IMR-90 (cell line): Measurements from ENCODE around the gene ZNF283. TPM values are rescaled to one million over a fixed set of nuclear protein-coding genes. Genes with fewer than 3 reads are reported as not detected.
A peak's percentile ranks its signal among the peaks of the same experiment; 100 is the strongest.

Source experiments
- ATAC-seq: fragments of 200-7000 bp; cut with Tn5 transposase; 2 replicates; pipeline ENCODE4 v1.9.1; 2020; ENCODE audit warnings: low read depth, mild to moderate bottlenecking, moderate library complexity
- BruUV-seq: library from RNA; stranded (reverse); fragments of 400-500 nt; replicated peaks from 2 replicates; lab custom pipeline; 2021; lab: Mats Ljungman, UMichigan
- CTCF ChIA-PET: fragments of 300-600 bp; formaldehyde crosslinking; extraction: SDS; loops from one replicate; lab custom pipeline; 2021; ENCODE audit warnings: antibody characterized with exemption; lab: Yijun Ruan, JAX
- POLR2A ChIA-PET: fragments of 300-600 bp; sonication (Branson Sonifier 250); formaldehyde crosslinking; loops from one replicate; lab custom pipeline; 2022; ENCODE audit warnings: antibody characterized with exemption; ENCODE audit not compliant: unreplicated experiment; lab: Charles Lee
- DNase-seq: peaks from one replicate; pipeline ENCODE4 v3.0.0; 2013
- H2AFZ ChIP-seq: replicated peaks from 2 replicates; pipeline ENCODE3; 2013; ENCODE audit warnings: low read length, mild to moderate bottlenecking; ENCODE audit not compliant: poor library complexity
- H2AK5ac ChIP-seq: 2 replicates; pipeline ENCODE4 v1.6.1; 2013; ENCODE audit warnings: low read depth, low read length, inconsistent platforms
- H2AK9ac ChIP-seq: replicated peaks from 2 replicates; pipeline ENCODE3; 2013; ENCODE audit warnings: mild to moderate bottlenecking, low read depth, low read length, moderate library complexity; ENCODE audit not compliant: poor library complexity
- H2BK120ac ChIP-seq: 2 replicates; pipeline ENCODE4 v1.6.1; 2013; ENCODE audit warnings: low read depth, low read length, inconsistent platforms
- H2BK15ac ChIP-seq: 3 replicates; pipeline ENCODE4 v1.6.1; 2013; ENCODE audit warnings: low read depth, low read length, inconsistent platforms
- H2BK20ac ChIP-seq: 2 replicates; pipeline ENCODE4 v1.6.1; 2013; ENCODE audit warnings: low read depth, mild to moderate bottlenecking, inconsistent platforms, low read length, moderate library complexity
- H2BK5ac ChIP-seq: 2 replicates; pipeline ENCODE4 v1.6.1; 2013; ENCODE audit warnings: mild to moderate bottlenecking, low read depth, low read length, inconsistent platforms; ENCODE audit not compliant: poor library complexity, severe bottlenecking
- H3K14ac ChIP-seq: replicated peaks from 2 replicates; pipeline ENCODE4 v1.6.1; 2013; ENCODE audit warnings: low read depth, low read length, inconsistent platforms
- H3K18ac ChIP-seq: 2 replicates; pipeline ENCODE4 v1.6.1; 2013; ENCODE audit warnings: low read depth, low read length, control low read depth
- H3K23ac ChIP-seq: 2 replicates; pipeline ENCODE4 v1.6.1; 2013; ENCODE audit warnings: low read depth, low read length, inconsistent platforms
- H3K27ac ChIP-seq: 2 replicates; pipeline ENCODE4 v1.5.1; 2013; ENCODE audit warnings: mild to moderate bottlenecking, control low read depth, low read length; ENCODE audit not compliant: insufficient read depth
- H3K27me3 ChIP-seq: 2 replicates; pipeline ENCODE4 v1.6.1; 2013; ENCODE audit warnings: low read length; ENCODE audit not compliant: control insufficient read depth, insufficient read depth
- H3K36me3 ChIP-seq: 2 replicates; pipeline ENCODE4 v1.6.1; 2013; ENCODE audit warnings: low read length, mixed read lengths; ENCODE audit not compliant: control insufficient read depth, insufficient read depth
- H3K4ac ChIP-seq: 2 replicates; pipeline ENCODE4 v1.6.1; 2013; ENCODE audit warnings: low read depth, low read length, inconsistent platforms
- H3K4me1 ChIP-seq: 2 replicates; pipeline ENCODE4 v1.6.1; 2013; ENCODE audit warnings: low read length, mixed read lengths; ENCODE audit not compliant: control insufficient read depth, insufficient read depth
- H3K4me2 ChIP-seq: 2 replicates; pipeline ENCODE4 v1.6.1; 2013; ENCODE audit warnings: low read depth, mild to moderate bottlenecking, control low read depth, low read length, moderate library complexity
- H3K4me3 ChIP-seq: 2 replicates; pipeline ENCODE4 v1.5.1; 2013; ENCODE audit warnings: low read depth, mild to moderate bottlenecking, control low read depth, low read length, moderate library complexity; ENCODE audit not compliant: insufficient read depth
- H3K56ac ChIP-seq: 2 replicates; pipeline ENCODE4 v1.6.1; 2013; ENCODE audit warnings: low read length, inconsistent platforms; ENCODE audit not compliant: insufficient read depth; ENCODE audit errors: extremely low read depth
- H3K79me1 ChIP-seq, 2 experiments: 2 replicates each; pipeline ENCODE4 v1.6.1; 2013; ENCODE audit warnings: low read length in 2 of 2, inconsistent platforms in 1 of 2, low read depth in 1 of 2
- H3K9ac ChIP-seq: 2 replicates; pipeline ENCODE4 v1.6.1; 2013; ENCODE audit warnings: low read depth, low read length, control low read depth
- H3K9me1 ChIP-seq: 2 replicates; pipeline ENCODE4 v1.6.1; 2013; ENCODE audit warnings: low read length, inconsistent platforms; ENCODE audit not compliant: insufficient read depth
- H3K9me3 ChIP-seq: 2 replicates; pipeline ENCODE4 v1.6.1; 2013; ENCODE audit warnings: low read length; ENCODE audit not compliant: control insufficient read depth, insufficient read depth
- H4K20me1 ChIP-seq: 2 replicates; pipeline ENCODE4 v1.6.1; 2013; ENCODE audit warnings: low read length, inconsistent platforms; ENCODE audit not compliant: insufficient read depth
- H4K5ac ChIP-seq: 2 replicates; pipeline ENCODE4 v1.6.1; 2013; ENCODE audit warnings: mild to moderate bottlenecking, low read depth, low read length, control low read depth
- H4K8ac ChIP-seq, 2 experiments: 2 replicates each; pipeline ENCODE4 v1.6.1; 2013; ENCODE audit warnings: low read depth in 2 of 2, low read length in 2 of 2, control low read depth in 1 of 2, inconsistent platforms in 1 of 2
- H4K91ac ChIP-seq: 2 replicates; pipeline ENCODE4 v1.6.1; 2013; ENCODE audit warnings: low read depth, low read length, inconsistent platforms; ENCODE audit not compliant: insufficient read depth
- CEBPB ChIP-seq: IDR thresholded peaks from 2 replicates; pipeline ENCODE4 v1.6.1; 2012; ENCODE audit warnings: low read depth, low read length, improper control_type of control experiment
- FOS ChIP-seq: fragments of 150-350 bp; IDR thresholded peaks from 2 replicates; pipeline ENCODE4 v1.6.1; 2016; ENCODE audit warnings: low read depth, low read length
- RFX5 ChIP-seq: IDR thresholded peaks from 2 replicates; pipeline ENCODE4 v1.8.0; 2012; ENCODE audit warnings: low read depth, mild to moderate bottlenecking, low read length, moderate library complexity
- WGBS, 2 experiments: methylation state at CpG; one replicate each; pipeline versions ENCODE4 v1.1.5 to v1.1.7; 2013; ENCODE audit warnings: missing lambda C conversion rate in 2 of 2; ENCODE audit not compliant: insufficient read length in 1 of 2; ENCODE audit errors: extremely low coverage in 2 of 2; 5-methylcytosine and 5-hydroxymethylcytosine counted together
- dilution Hi-C: fragments of 300-500 bp; cut with HindIII; formaldehyde crosslinking; loops from one replicate; pipeline ENCODE4 v1.14.3; 2018; ENCODE audit warnings: low sequenced_read_pairs; ENCODE audit not compliant: unreplicated experiment
- in situ Hi-C: fragments of 300-500 bp; cut with MboI; formaldehyde crosslinking; loops from 3 replicates; pipeline ENCODE4 v1.14.3; 2019; ENCODE audit warnings: low sequenced_read_pairs, inconsistent platforms, mixed read lengths
- intact Hi-C: fragments of 100-400 bp; cut with micrococcal nuclease; formaldehyde crosslinking; loops from 2 replicates; pipeline ENCODE4 v1.10.0; 2022
- polyA plus RNA-seq, 3 experiments: library from polyadenylated mRNA; depleted of rRNA; stranded (reverse); fragments of >200 nt; gene quantifications; 2 replicates each; pipeline ENCODE4 v1.2.3, GENCODE V29; 2012; ENCODE audit warnings: low replicate concordance in 1 of 3
- total RNA-seq: library from RNA; depleted of rRNA; stranded (reverse); fragments of >200 nt; gene quantifications from 2 replicates; pipeline ENCODE4 v1.2.3, GENCODE V29; 2012
- TF ChIP-seq, protein P1 (sequence below): conservative IDR thresholded peaks from 2 replicates; pipeline ENCODE4 v1.5.1; 2012; ENCODE audit warnings: mild to moderate bottlenecking, low read depth, low read length, improper control_type of control experiment
- TF ChIP-seq, protein P2 (sequence below): fragments of 150-350 bp; IDR thresholded peaks from 2 replicates; pipeline ENCODE4 v1.6.1; 2017; ENCODE audit warnings: mild to moderate bottlenecking, antibody characterized with exemption, low read length, low read depth

Gene ZNF283
- total and polyA plus RNA-seq, 2 of the 4 experiments (the other 2 are of a cell fraction) = 2.1 to 5.0 TPM

DNA sequence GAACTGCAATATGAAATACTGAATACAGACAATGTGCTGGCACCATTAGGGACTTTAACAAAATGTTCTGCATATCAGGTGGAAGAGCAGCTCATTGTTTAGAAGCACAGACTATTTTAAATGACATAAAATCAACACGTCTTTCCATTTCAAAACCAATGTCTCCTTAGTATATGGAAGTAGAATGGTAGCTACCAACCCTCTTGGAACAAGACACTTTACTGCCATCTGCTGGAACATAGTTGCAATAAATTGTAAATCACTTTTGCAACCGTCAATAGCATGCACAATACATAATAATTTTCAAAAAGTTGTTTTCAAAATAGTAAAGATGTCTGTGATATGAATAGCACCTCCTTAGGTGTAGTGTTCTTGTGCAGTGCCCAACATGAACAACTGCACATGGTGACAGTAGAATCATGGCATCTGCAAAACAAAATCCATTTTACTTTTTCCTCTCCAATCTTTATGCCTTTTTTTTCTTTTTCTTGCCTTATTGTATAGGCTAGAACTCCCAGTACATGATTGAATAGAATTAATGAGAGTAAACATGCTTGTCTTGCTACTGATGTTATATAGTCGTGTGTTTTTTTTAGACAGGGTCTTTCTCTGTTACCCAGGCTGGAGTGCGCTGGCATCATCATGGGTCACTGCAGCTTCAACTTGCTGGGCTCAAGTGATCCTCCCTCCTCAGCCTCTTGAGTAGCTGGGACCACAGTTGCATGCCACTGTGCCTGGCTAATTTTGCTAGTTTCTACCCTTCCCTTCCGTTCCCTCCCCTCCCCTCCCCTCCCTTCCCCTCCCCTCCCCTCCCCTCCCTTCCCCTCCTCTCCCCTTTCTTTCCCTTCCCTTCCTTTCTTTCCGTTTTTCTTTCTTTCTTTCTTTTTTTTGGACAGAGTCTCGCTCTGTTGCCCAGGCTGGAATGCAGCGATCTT lies 17.1 kb upstream of the ZNF283 start (continued):
- TF ChIP-seq, protein P1, sequence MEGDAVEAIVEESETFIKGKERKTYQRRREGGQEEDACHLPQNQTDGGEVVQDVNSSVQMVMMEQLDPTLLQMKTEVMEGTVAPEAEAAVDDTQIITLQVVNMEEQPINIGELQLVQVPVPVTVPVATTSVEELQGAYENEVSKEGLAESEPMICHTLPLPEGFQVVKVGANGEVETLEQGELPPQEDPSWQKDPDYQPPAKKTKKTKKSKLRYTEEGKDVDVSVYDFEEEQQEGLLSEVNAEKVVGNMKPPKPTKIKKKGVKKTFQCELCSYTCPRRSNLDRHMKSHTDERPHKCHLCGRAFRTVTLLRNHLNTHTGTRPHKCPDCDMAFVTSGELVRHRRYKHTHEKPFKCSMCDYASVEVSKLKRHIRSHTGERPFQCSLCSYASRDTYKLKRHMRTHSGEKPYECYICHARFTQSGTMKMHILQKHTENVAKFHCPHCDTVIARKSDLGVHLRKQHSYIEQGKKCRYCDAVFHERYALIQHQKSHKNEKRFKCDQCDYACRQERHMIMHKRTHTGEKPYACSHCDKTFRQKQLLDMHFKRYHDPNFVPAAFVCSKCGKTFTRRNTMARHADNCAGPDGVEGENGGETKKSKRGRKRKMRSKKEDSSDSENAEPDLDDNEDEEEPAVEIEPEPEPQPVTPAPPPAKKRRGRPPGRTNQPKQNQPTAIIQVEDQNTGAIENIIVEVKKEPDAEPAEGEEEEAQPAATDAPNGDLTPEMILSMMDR = peak; percentile 73
- TF ChIP-seq FOS = no peak

DNA sequence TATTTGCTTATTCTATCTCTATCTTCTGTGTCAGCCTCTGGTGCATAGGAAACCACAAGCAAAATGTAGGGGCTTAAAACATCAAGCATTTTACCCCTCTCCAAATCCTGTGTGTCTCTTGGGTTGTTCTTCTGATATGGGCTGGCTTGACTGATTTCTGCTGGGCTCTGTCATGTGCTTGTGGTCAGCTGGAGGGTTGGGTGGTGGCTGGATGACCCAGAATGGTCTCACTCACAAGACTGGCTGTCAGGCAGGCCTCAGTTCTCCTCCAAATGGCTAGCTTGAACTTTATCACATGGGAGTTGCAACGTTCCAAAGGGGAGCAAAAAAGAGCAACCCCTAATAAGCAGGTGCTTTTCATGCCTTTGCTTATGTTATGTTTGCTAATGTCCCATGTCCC lies 15.3 kb upstream of the ZNF283 start:
- Histone ChIP-seq H2BK20ac (no peak overlapping the region), H3K27me3 (peaks cover 9% of the 10 kb centered on the region), H3K79me1 (no peaks in the 10 kb centered on the region), H3K14ac (no peak overlapping the region), H2BK5ac (no peak overlapping the region), H3K9me3 (no peaks in the 10 kb centered on the region), H3K23ac (no peak overlapping the region), H4K20me1 (no peaks in the 10 kb centered on the region), H3K4ac (no peak overlapping the region), H3K4me2 (no peak overlapping the region), H3K56ac (no peak overlapping the region), H3K9ac (no peak overlapping the region), H2AK9ac (no peak overlapping the region), H2BK120ac (no peak overlapping the region), H3K27ac (no peak overlapping the region), H2AK5ac (no peak overlapping the region), H2AFZ (no peak overlapping the region), H3K4me3 (no peak overlapping the region), H3K18ac (no peak overlapping the region), H2BK15ac (no peak overlapping the region), H4K91ac (no peak overlapping the region), H4K5ac (no peak overlapping the region), H3K36me3 (no peaks in the 10 kb centered on the region), H3K4me1 (no peaks in the 10 kb centered on the region), H3K9me1 (no peaks in the 10 kb centered on the region), H4K8ac (no peak overlapping the region)
- in situ Hi-C loops (no loop called here), dilution Hi-C loops (no loop called here), intact Hi-C loops (no loop called here)
- POLR2A ChIA-PET = no interaction called here
- TF ChIP-seq RFX5 = no peak
- TF ChIP-seq, protein P2, sequence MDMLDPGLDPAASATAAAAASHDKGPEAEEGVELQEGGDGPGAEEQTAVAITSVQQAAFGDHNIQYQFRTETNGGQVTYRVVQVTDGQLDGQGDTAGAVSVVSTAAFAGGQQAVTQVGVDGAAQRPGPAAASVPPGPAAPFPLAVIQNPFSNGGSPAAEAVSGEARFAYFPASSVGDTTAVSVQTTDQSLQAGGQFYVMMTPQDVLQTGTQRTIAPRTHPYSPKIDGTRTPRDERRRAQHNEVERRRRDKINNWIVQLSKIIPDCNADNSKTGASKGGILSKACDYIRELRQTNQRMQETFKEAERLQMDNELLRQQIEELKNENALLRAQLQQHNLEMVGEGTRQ = no peak
- no peak for TF ChIP-seq CEBPB
- no CpG with 5 or more reads among the region's 1 CpG for WGBS, 2 experiments
- CTCF ChIA-PET = no interaction called here
- DNase-seq = no peak
- no TSS peak for BruUV-seq
- ATAC-seq = no peak
